ENCODE results near the gene DCST2. TPM values are rescaled to one million over a fixed set of nuclear protein-coding genes. Genes with fewer than 3 reads are reported as not detected.

The DCST2 gene
- total RNA-seq, 1 experiment from 2014 or later = 0.18 TPM

DNA sequence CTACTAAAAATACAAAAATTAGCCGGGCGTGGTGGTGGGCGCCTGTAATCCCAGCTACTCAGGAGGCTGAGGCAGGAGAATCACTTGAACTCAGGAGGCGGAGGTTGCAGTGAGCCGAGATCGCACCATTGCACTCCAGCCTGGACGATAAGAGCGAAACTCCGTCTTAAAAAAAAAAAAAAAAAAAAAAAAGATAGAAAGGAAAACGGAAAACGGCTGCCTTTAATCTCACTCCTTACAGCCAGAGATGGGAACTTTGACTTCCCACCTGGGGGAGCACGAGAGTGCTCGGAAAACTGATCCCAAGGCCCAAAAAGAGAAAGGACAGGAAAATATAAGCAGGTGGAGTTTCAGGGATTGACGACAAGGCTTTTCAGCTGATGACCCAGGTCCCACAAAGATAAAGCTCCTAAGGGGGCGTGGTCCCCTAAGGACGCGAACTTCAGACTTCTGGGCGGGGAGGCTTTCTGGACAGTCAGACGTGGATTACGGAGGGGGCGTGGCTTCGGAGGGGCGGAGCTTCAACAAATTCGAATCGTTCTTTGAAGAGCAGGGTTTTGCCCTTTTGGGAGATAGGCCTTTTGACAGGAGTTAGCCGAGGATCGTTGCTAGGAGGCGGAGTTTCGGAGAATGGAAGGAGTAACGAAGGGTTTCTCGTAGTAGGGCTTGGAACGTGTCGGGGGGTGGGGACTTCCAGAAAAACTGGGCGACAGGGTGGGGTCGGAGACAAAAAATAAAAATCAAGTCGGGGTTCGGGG is 60.1 kb downstream of the DCST2 start:
- H3K79me2 ChIP-seq (ENCODE audit: low read length) = peaks cover 72% of the 10 kb centered on the region
- peak overlapping the region; percentile 96 for H3K27ac ChIP-seq (ENCODE audit: low read length)
- peaks cover 9% of the 10 kb centered on the region for H3F3A ChIP-seq (ENCODE audit: low read length, unreplicated experiment)
- peak overlapping the region; percentile 89 for H3K9ac ChIP-seq (ENCODE audit: low read length)
- intact Hi-C loops (cut with micrococcal nuclease) = loop anchor here (1.0 to 5.0 kb wide), 6 partner anchors 12 to 164 kb away; partner anchors contain the start of genes EFNA4, PYGO2 and SLC50A1
- no peak for TF ChIP-seq EZH2phosphoT487 (IDR thresholded peaks at IDR 0.05; ENCODE audit: borderline replicate concordance, low read length)
- TF ChIP-seq CTCF (conservative IDR thresholded peaks at IDR 0.05; ENCODE audit: low read depth, low read length) = peak; percentile 43; the same call in 1 of the 2 replicates
- no peaks in the 10 kb centered on the region for H3K9me2 ChIP-seq (replicated peaks; ENCODE audit: low read length)
- H3K36me3 ChIP-seq (ENCODE audit: low read depth, low read length) = peaks cover 13% of the 10 kb centered on the region
- no peaks in the 10 kb centered on the region for H3K9me3 ChIP-seq (ENCODE audit: low read length)
- peak overlapping the region; percentile 80 for H3K4me3 ChIP-seq (ENCODE audit: low read length)
- H3K4me1 ChIP-seq (ENCODE audit: insufficient read depth, low read length) = peaks cover 55% of the 10 kb centered on the region
- no peaks in the 10 kb centered on the region for H3K27me3 ChIP-seq (ENCODE audit: low read length)
- ChIA-PET POLR2A (ENCODE audit: unreplicated experiment) (interaction anchor here (0.6 to 1.0 kb wide), 14 partner anchors 11 to 1755 kb away, joined by 3 to 26 read pairs (median 4); partner anchors contain the start of genes ADAM15, EFNA4, ISG20L2 and METTL25B), CTCF (interaction anchor here (0.6 to 1.4 kb wide), 8 partner anchors 18 to 645 kb away, joined by 3 to 9 read pairs (median 5); partner anchors contain the start of genes PBXIP1 and ZBTB7B)
- DNase-seq (peak; percentile 99), ATAC-seq (peak; percentile 26)
- peaks cover 13% of the 10 kb centered on the region; the same call in 1 of the 2 replicates for H4K20me1 ChIP-seq (ENCODE audit: low read length)
- peak overlapping the region; percentile 88 for H3K4me2 ChIP-seq (ENCODE audit: low read length)
- H2AFZ ChIP-seq (ENCODE audit: low read length) = peak overlapping the region; percentile 61
- no TSS peak for BruUV-seq (replicated peaks)

DNA sequence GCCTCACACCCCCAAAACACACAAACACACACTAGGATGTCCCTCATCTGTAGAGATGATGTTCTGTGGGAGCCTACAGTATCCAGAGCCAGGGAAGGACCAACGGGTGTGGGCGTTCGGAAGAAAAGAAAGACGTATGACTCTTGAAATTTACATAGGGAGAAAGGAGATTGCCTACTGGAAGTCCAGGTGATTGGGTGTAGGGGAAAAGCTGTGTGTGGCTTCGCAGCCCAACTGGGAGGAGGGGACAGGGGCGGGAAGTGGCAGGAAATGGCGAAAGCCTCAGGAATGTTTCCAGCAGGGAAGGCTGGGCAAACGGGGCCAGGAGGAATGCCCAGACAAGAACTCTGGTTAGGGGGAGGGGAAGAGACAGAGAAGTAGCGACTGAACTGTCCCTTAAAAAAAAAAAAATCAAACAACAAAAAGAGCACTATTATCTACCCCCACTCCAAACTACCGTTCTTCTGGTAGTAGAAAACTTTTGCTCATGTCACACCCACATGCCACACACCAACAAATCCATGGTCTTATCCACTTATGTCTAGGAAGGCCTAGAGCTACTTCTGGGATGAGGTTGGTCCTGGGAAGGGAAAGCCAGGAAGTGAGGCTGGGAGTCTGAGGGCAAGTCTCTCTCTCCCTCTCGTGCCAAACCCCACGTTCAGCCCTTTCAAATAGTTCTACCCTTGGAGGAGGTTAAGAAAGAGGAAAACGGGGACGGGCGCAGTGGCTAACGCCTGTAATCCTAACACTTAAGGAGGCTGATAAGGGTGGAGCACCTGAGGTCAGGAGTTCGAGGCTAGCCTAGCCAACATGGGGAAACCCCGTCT is 60.9 kb downstream of the DCST2 start:
- POLR2A ChIA-PET (ENCODE audit: unreplicated experiment) = interaction anchor here (0.5 to 1.3 kb wide), 9 partner anchors 11 to 493 kb away, joined by 3 to 6 read pairs (median 4); partner anchors contain the start of genes ADAM15, EFNA4, PBXIP1 and PYGO2

More for the DNA sequence above, 60.9 kb downstream of the DCST2 start:
- peaks cover 55% of the 10 kb centered on the region for H3K4me1 ChIP-seq (ENCODE audit: insufficient read depth, low read length)
- H3K9me2 ChIP-seq (replicated peaks; ENCODE audit: low read length) = no peaks in the 10 kb centered on the region
- H3K27me3 ChIP-seq (ENCODE audit: low read length) = no peaks in the 10 kb centered on the region
- H3K9me3 ChIP-seq (ENCODE audit: low read length) = no peaks in the 10 kb centered on the region
- CTCF ChIA-PET = interaction anchor here (0.5 to 1.4 kb wide), 3 partner anchors 17 to 79 kb away, joined by 5 to 8 read pairs (median 6); partner anchors contain the start of genes PBXIP1 and ZBTB7B
- DNase-seq = peak; percentile 99
- 0 out of 2 replicates have a peak overlapping the region, but pooled peaks have one; percentile 30 for H2AFZ ChIP-seq (ENCODE audit: low read length)
- H4K20me1 ChIP-seq (ENCODE audit: low read length) = peaks cover 13% of the 10 kb centered on the region; the same call in 1 of the 2 replicates
- H3K4me2 ChIP-seq (ENCODE audit: low read length) = peak overlapping the region; percentile 88
- H3K9ac ChIP-seq (ENCODE audit: low read length) = peak overlapping the region; percentile 89
- H3F3A ChIP-seq (ENCODE audit: low read length, unreplicated experiment) = peaks cover 9% of the 10 kb centered on the region
- peaks cover 10% of the 10 kb centered on the region; the same call in 1 of the 2 replicates for H3K36me3 ChIP-seq (ENCODE audit: low read depth, low read length)
- H3K4me3 ChIP-seq (ENCODE audit: low read length) = peak overlapping the region; percentile 80
- intact Hi-C loops (cut with micrococcal nuclease) = loop anchor here (1.0 to 5.0 kb wide), 6 partner anchors 8 to 165 kb away; partner anchors contain the start of genes EFNA4, PYGO2 and SLC50A1
- TF ChIP-seq CTCF (conservative IDR thresholded peaks at IDR 0.05; ENCODE audit: low read depth, low read length) (no peak), EZH2 (IDR thresholded peaks at IDR 0.05; ENCODE audit: low read length, unreplicated experiment) (no peak), EZH2phosphoT487 (IDR thresholded peaks at IDR 0.05; ENCODE audit: borderline replicate concordance, low read length) (no peak)
- H3K27ac ChIP-seq (ENCODE audit: low read length) = peak overlapping the region; percentile 96
- TSS peak; percentile 69 for BruUV-seq (replicated peaks)
- H3K79me2 ChIP-seq (ENCODE audit: low read length) = peaks cover 64% of the 10 kb centered on the region
- peak; percentile 26 for ATAC-seq

Measured in PC-3 (cell line).